HL-60 (cell line): Measurements from ENCODE around the gene NBPF3.

Experiments used
- DNase-seq, 2 experiments: peaks; one replicate each; pipeline ENCODE4 v3.0.0-alpha.2; 2010 to 2020; ENCODE audit warnings: low read depth in 1 of 2, low spot score in 1 of 2
- H3K27ac ChIP-seq: fragments of 250-450 bp; sonication (Bioruptor Pico); replicated peaks from 2 replicates; pipeline ENCODE4 v1.5.1; 2020; ENCODE audit warnings: mild to moderate bottlenecking, moderate library complexity
- H3K27me3 ChIP-seq: fragments of 250-450 bp; sonication (Bioruptor Pico); 2 replicates; pipeline ENCODE4 v1.5.1; 2021; ENCODE audit warnings: mild to moderate bottlenecking, moderate library complexity; ENCODE audit not compliant: insufficient read depth, poor library complexity, severe bottlenecking
- H3K4me3 ChIP-seq: replicated peaks from 2 replicates; pipeline ENCODE4 v1.5.1; 2011; ENCODE audit warnings: mild to moderate bottlenecking, control low read depth, low read length; ENCODE audit not compliant: insufficient read depth
- CTCF ChIP-seq: IDR thresholded peaks from one replicate; pipeline ENCODE4 v1.5.1; 2011; ENCODE audit warnings: low read length, control low read depth, inconsistent platforms; ENCODE audit not compliant: insufficient read depth
- GABPA ChIP-seq: IDR thresholded peaks from 2 replicates; pipeline ENCODE4 v1.6.1; 2012; ENCODE audit warnings: low read depth
- POLR2AphosphoS5 ChIP-seq: IDR thresholded peaks from 2 replicates; pipeline ENCODE4 v1.6.1; 2012; ENCODE audit warnings: low read depth
- REST ChIP-seq: IDR thresholded peaks from 2 replicates; pipeline ENCODE4 v1.6.1; 2012; ENCODE audit warnings: low read depth; ENCODE audit not compliant: insufficient replicate concordance
- SPI1 ChIP-seq: IDR thresholded peaks from 2 replicates; pipeline ENCODE4 v1.6.1; 2012; ENCODE audit warnings: low read depth, mild to moderate bottlenecking, borderline replicate concordance

The NBPF3 gene

GRCh38 chr1:21489146-21489545 is 49.2 kb downstream of the NBPF3 start:
- Histone ChIP-seq H3K27me3 (no peaks in the 10 kb centered on the region), H3K4me3 (no peak overlapping the region), H3K27ac (no peak overlapping the region)
- no peak for TF ChIP-seq POLR2AphosphoS5
- TF ChIP-seq REST: no peak
- TF ChIP-seq GABPA: no peak
- no peak for TF ChIP-seq SPI1
- no peak for TF ChIP-seq CTCF
- DNase-seq: no peak

- Histone ChIP-seq H3K27me3 (no peaks in the 10 kb centered on the region), H3K4me3 (no peak overlapping the region)
These were observed 51.0 kb downstream of the NBPF3 start for GRCh38 chr1:21490774-21491487.

More at GRCh38 chr1:21490774-21491487, 51.0 kb downstream of the NBPF3 start:
- TF ChIP-seq REST: no peak
- peak; percentile 29 for TF ChIP-seq CTCF
- no peak for TF ChIP-seq SPI1
- TF ChIP-seq GABPA: no peak
- no peak overlapping the region for H3K27ac ChIP-seq
- peak in 1 of 2 experiments; percentile 46 for DNase-seq
